ENCODE data around the gene APEH. TPM values are rescaled to one million over a fixed set of nuclear protein-coding genes. Genes with fewer than 3 reads are reported as not detected.
"Not testable (repeated sequence)": the region's sequence is repeated elsewhere in the genome, so short reads cannot be mapped to it uniquely, and the experiment has no call there.

Gene APEH
- total RNA-seq, 4 donors from 2014 or later = 48.2 to 75.5 (median 68.1) TPM

DNA sequence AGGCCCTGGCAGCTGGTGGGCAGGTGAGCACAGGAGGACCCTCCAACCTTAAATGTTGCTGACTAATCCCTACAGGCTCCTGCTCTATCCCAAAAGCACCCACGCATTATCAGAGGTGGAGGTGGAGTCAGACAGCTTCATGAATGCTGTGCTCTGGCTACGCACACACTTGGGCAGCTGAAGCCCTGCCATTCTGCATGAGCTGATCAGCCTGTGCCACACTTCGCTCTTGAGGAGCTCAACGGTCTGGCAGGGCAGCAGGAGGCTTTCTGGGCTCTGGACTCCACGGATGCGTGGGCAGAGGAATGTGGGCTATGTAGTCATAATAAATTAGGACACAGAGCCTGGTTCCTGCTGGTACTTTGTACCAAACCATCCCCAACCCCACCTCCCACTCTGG lies 9.0 kb downstream of the APEH start:
- H3K9me3 ChIP-seq = no peaks in the 10 kb centered on the region
- peaks cover under 1 to 18% (median 16%) of the 10 kb centered on the region in 4 donors for H3K4me1 ChIP-seq
- no peak for DNase-seq (ENCODE audit: extremely low spot score)
- peaks cover 54 to 73% (median 65%) of the 10 kb centered on the region in 4 donors for H3K36me3 ChIP-seq
- H3K27me3 ChIP-seq = peaks cover 0 to 35% (median 7%) of the 10 kb centered on the region in 4 donors
- H3K4me3 ChIP-seq = no peak overlapping the region
- TF ChIP-seq EP300 (IDR thresholded peaks at IDR 0.05) (no peak), POLR2A (IDR thresholded peaks at IDR 0.05; ENCODE audit: low read depth) (no peak), CTCF (IDR thresholded peaks at IDR 0.05) (no peak), POLR2AphosphoS5 (IDR thresholded peaks at IDR 0.05) (no peak)
- intact Hi-C loops (cut with DNase I) = no loop called here
- no peak overlapping the region for H3K27ac ChIP-seq (replicated peaks in 1 of 4)
- WGBS = 85% methylated on average over 4 of the region's 6 CpGs

DNA sequence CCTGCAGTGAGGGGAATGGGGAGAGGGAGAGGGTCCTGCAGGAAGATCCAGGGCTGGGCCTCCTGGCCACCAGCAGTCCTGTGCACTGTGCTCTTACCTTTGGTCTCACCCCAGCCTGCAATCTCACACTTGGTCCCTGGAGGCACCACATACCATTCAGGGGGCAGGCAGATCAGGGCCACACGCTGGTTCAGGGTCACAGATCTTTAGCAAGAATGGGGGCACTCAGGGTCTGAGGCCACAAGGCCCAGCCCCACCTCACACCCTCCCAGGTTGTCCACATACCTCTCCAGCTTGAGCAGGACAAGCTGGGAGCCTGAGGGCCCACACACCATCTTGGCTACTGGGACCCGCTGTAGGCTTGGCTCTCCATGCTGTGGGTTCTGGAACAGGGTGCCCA lies 10.3 kb downstream of the APEH start:
- H3K9me3 ChIP-seq; H3K4me3 ChIP-seq; DNase-seq (ENCODE audit: extremely low spot score); intact Hi-C loops (cut with DNase I); H3K27ac ChIP-seq (replicated peaks in 1 of 4): not testable (repeated sequence)
- peaks cover 11 to 28% (median 25%) of the 10 kb centered on the region in 4 donors for H3K4me1 ChIP-seq
- WGBS = 67% methylated on average over 1 of the region's 2 CpGs
- H3K36me3 ChIP-seq = peaks cover 42 to 60% (median 52%) of the 10 kb centered on the region in 4 donors
- H3K27me3 ChIP-seq = peaks cover 0 to 35% (median 7%) of the 10 kb centered on the region in 4 donors

DNA sequence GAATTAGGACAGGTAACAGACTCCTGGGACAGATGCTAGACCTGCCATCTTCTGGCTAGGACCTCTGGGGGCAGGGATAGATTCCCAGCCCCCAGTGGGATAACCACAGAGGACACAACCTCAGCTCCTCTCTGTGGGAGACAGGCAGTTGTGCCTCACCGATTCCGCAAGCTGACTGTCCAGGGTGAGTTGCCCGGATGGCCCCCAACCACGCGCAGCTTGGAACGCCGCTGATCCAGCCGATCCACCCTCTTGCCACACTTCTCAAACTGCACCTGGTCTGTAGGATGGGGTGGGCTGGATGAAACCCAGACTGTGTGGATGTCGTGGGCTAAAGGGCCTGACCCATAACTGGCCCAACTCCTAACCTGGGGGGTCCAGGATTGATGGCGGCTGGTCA lies 11.0 kb downstream of the APEH start:
- H3K9me3 ChIP-seq; H3K4me3 ChIP-seq; H3K27ac ChIP-seq (replicated peaks in 1 of 4); intact Hi-C loops (cut with DNase I); DNase-seq (ENCODE audit: extremely low spot score): not testable (repeated sequence)
- Histone ChIP-seq H3K36me3 (peaks cover 36 to 53% (median 46%) of the 10 kb centered on the region in 4 donors), H3K27me3 (peaks cover 0 to 35% (median 7%) of the 10 kb centered on the region in 4 donors), H3K4me1 (peaks cover 13 to 32% (median 28%) of the 10 kb centered on the region in 4 donors)
- 100% methylated on average over 3 of the region's 10 CpGs for WGBS

DNA sequence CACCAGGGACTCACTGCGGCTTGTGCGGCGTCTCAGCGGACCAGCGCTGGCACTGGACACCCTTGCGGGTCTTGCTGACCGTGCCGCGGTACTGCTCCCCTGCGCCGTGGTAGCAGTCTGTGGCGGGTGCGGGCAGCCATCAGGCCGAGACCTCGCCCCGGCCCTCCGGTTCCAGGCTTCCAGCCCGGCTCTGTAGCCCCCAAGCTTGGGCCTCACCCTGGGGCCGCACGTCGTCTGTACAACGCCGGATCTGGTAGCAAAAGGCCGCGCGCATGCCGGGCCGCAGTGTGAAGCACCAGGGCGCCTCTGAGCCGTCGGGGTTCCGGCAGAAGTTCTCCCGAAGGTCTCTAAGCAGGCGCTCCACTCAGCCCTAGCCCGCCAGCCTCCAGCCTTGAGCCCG lies 11.7 kb downstream of the APEH start:
- H3K27ac ChIP-seq (replicated peaks in 1 of 4); intact Hi-C loops (cut with DNase I); DNase-seq (ENCODE audit: extremely low spot score); H3K9me3 ChIP-seq: not testable (repeated sequence)
- WGBS = no CpG with 5 or more reads among the region's 36 CpGs
- peaks cover 21 to 39% (median 35%) of the 10 kb centered on the region in 4 donors for H3K4me1 ChIP-seq
- H3K4me3 ChIP-seq = peak overlapping the region in 2 of 4 donors; percentile 23 to 49
- peaks cover 0 to 35% (median 7%) of the 10 kb centered on the region in 4 donors for H3K27me3 ChIP-seq
- H3K36me3 ChIP-seq = peaks cover 29 to 46% (median 38%) of the 10 kb centered on the region in 4 donors

- peak overlapping the region; percentile 23 to 49 (median 26) for H3K4me3 ChIP-seq
- WGBS = 0% methylated on average over 6 of the region's 29 CpGs
- H3K27ac ChIP-seq (replicated peaks in 1 of 4); intact Hi-C loops (cut with DNase I); H3K9me3 ChIP-seq; DNase-seq (ENCODE audit: extremely low spot score): not testable (repeated sequence)
- H3K36me3 ChIP-seq = peaks cover 26 to 42% (median 33%) of the 10 kb centered on the region in 4 donors
- H3K27me3 ChIP-seq = peaks cover 0 to 35% (median 7%) of the 10 kb centered on the region in 4 donors
- H3K4me1 ChIP-seq = peaks cover 26 to 44% (median 40%) of the 10 kb centered on the region in 4 donors
Observed at GRCh38 chr3:49686346-49686745, 12.2 kb downstream of the APEH start.

DNA sequence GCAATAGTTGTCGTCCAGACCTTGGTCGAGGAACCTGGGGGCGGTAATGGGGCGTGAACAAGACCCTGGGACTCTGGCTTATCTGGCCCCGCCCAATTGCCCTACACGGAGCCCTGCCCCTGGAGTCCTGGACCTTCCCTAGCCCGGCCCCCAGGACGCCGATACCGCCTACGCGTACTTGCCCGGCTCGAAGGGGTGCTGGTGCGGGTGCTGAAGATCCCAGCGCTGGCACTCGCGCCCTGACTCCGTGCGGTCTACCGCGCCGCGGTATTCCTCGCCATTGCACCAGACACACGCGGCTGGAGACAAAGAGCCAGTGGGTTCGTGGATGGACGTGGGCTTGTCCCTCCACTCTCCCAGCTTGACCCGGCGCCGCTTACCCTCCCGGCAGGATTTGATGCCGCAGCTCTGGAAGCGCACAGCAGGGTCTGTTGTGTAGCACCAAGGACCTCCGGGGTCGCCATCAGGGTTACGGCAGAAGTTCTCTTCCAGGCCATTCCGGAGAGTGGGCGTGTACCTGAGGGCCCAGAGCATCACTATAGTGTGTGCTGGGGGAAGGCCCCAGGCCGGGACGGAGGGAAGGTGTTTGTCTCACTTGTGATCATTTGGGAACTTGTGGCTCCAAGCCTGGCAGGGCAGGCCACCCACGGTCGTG lies 12.7 kb downstream of the APEH start:
- H3K9me3 ChIP-seq; H3K27ac ChIP-seq (replicated peaks in 1 of 4); intact Hi-C loops (cut with DNase I); DNase-seq (ENCODE audit: extremely low spot score): not testable (repeated sequence)
- Histone ChIP-seq H3K4me3 (peak overlapping the region; percentile 23 to 49 (median 26)), H3K36me3 (peaks cover 20 to 40% (median 28%) of the 10 kb centered on the region in 4 donors), H3K27me3 (peaks cover 0 to 35% (median 7%) of the 10 kb centered on the region in 4 donors), H3K4me1 (peaks cover 30 to 50% (median 45%) of the 10 kb centered on the region in 4 donors)
- 45% methylated on average over 8 of the region's 44 CpGs for WGBS

DNA sequence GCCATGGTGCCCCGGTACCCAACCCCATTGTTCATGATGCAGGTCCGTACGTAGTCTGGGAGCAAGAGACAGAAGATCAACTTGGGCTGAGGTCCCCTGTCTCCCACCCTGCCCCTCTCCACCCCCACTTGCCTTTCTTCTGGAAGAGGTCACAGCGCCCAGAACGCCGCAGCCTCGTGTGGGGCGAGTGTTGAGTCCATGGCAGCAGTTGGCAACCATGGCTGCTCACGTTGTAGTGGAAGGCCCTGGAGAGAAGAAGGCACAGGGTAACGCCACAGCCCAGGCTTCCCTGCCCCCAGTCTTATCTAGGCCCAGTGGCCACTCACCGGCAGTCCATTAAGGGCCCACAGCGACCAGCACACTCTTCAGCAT lies 13.3 kb downstream of the APEH start:
- WGBS = 95% methylated on average over 8 of the region's 12 CpGs
- Histone ChIP-seq H3K36me3 (peaks cover 15 to 35% (median 23%) of the 10 kb centered on the region in 4 donors), H3K4me1 (peaks cover 30 to 53% (median 46%) of the 10 kb centered on the region in 4 donors), H3K27me3 (peaks cover 0 to 35% (median 7%) of the 10 kb centered on the region in 4 donors)
- intact Hi-C loops (cut with DNase I); H3K27ac ChIP-seq (replicated peaks in 1 of 4); H3K9me3 ChIP-seq; DNase-seq (ENCODE audit: extremely low spot score); H3K4me3 ChIP-seq: not testable (repeated sequence)

DNA sequence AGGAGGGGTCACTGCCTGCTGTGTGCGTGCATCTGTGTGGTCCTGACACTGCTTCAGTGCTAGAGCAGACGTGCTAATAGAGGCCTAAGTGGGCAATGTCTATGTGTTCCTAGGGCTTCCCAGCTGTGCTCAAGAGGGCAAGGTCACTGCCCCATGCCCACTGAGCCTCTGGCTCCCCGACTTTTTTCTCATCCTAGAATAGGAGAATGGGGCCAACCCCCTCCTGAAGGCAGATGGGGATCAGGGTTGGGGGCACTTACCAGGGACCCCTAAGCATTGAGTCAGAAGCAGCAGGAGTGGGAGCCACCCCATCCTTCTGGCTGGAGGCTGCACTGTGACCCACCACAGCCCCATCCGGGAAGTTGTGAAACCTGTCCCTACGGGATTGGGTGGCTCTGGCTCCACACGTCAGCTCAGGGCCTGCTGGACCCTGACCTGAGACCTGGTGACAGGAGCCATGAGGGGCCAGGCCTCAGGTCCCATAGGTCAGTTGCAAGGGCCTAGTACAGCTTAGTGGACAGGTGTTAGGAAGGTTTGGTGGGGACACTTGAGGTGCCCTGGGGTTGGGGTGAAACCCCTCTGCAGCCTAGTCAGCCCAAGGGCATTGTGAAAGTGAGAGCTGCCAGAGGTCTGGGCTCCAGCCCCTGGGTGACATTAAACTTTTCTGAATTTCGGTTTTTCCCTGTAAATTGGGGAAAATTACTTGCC lies 14.3 kb downstream of the APEH start:
- peaks cover 4 to 24% (median 12%) of the 10 kb centered on the region in 4 donors for H3K36me3 ChIP-seq
- peak overlapping the region; percentile 77 to 83 (median 82) for H3K27ac ChIP-seq (replicated peaks in 1 of 4)
- 11% methylated on average over 1 of the region's 7 CpGs for WGBS
- H3K27me3 ChIP-seq = peaks cover 0 to 35% (median 7%) of the 10 kb centered on the region in 4 donors
- intact Hi-C loops (cut with DNase I); DNase-seq (ENCODE audit: extremely low spot score); H3K9me3 ChIP-seq: not testable (repeated sequence)
- H3K4me3 ChIP-seq = peak overlapping the region; percentile 80 to 99 (median 90)
- peaks cover 30 to 58% (median 46%) of the 10 kb centered on the region in 4 donors for H3K4me1 ChIP-seq

Measured in esophagus muscularis mucosa (tissue), 4 donors.